ENCODE data around the gene LGALSL.

- no peak for TF ChIP-seq CTCF (IDR thresholded peaks at IDR 0.05)
- TF ChIP-seq POLR2A (IDR thresholded peaks at IDR 0.05) = no peak
Measured at GRCh38 chr2:64439194-64439593, 14.8 kb upstream of the LGALSL start.

All from esophagus squamous epithelium (tissue), 4 donors.